HG02884 (cell line): ENCODE results near the gene HACD3.
"Not testable (repeated sequence)": the region's sequence is repeated elsewhere in the genome, so short reads cannot be mapped to it uniquely, and the experiment has no call there.

ENCODE experiments used
- ATAC-seq: cut with Tn5 transposase; IDR thresholded peaks from one replicate; pipeline ENCODE4 v1.9.1; 2021; ENCODE audit warnings: mild to moderate bottlenecking, moderate library complexity; ENCODE audit not compliant: unreplicated experiment

Gene HACD3

GRCh38 chr15:65547841-65548240 is 17.6 kb downstream of the HACD3 start:
- ATAC-seq = no peak

GRCh38 chr15:65549288-65549687 is 19.0 kb downstream of the HACD3 start:
- not testable (repeated sequence) for ATAC-seq

GRCh38 chr15:65550681-65551098 is 20.4 kb downstream of the HACD3 start:
- no peak for ATAC-seq

- no peak for ATAC-seq
These were observed 20.9 kb downstream of the HACD3 start for GRCh38 chr15:65551183-65551582.

GRCh38 chr15:65552851-65553250 is 22.6 kb downstream of the HACD3 start:
- not testable (repeated sequence) for ATAC-seq

GRCh38 chr15:65553691-65554090 is 23.4 kb downstream of the HACD3 start:
- no peak for ATAC-seq

- ATAC-seq = no peak
These were observed 26.4 kb downstream of the HACD3 start for GRCh38 chr15:65556622-65557021.

- ATAC-seq = no peak
These were observed 28.1 kb downstream of the HACD3 start for GRCh38 chr15:65558336-65558735.

- no peak for ATAC-seq
These were observed 28.9 kb downstream of the HACD3 start for GRCh38 chr15:65558997-65559760.

GRCh38 chr15:65559941-65560340 is 29.7 kb downstream of the HACD3 start:
- ATAC-seq = no peak

GRCh38 chr15:65561934-65562333 is 31.7 kb downstream of the HACD3 start:
- ATAC-seq = no peak

GRCh38 chr15:65569728-65570127 is 39.5 kb downstream of the HACD3 start:
- no peak for ATAC-seq

GRCh38 chr15:65571971-65572370 is 41.7 kb downstream of the HACD3 start:
- ATAC-seq = no peak

- no peak for ATAC-seq
These were observed 46.4 kb downstream of the HACD3 start for GRCh38 chr15:65576664-65577063.

GRCh38 chr15:65577129-65577996 is 47.1 kb downstream of the HACD3 start:
- no peak for ATAC-seq

- ATAC-seq = no peak
These were observed 48.9 kb downstream of the HACD3 start for GRCh38 chr15:65578904-65579728.

GRCh38 chr15:65579762-65580161 is 49.5 kb downstream of the HACD3 start:
- no peak for ATAC-seq

- ATAC-seq = no peak
These were observed 50.0 kb downstream of the HACD3 start for GRCh38 chr15:65580287-65580686.

GRCh38 chr15:65583701-65584100 is 53.4 kb downstream of the HACD3 start:
- ATAC-seq = no peak

GRCh38 chr15:65584241-65584640 is 54.0 kb downstream of the HACD3 start:
- no peak for ATAC-seq

GRCh38 chr15:65587094-65587493 is 56.8 kb downstream of the HACD3 start:
- no peak for ATAC-seq
